ENCODE data around the gene LRRC32. TPM values are rescaled to one million over a fixed set of nuclear protein-coding genes. Genes with fewer than 3 reads are reported as not detected.

LRRC32 gene
- polyA plus RNA-seq, 1 donor (not counting 4 experiments of a cell fraction or from before 2014, with no cell fraction given): not detected

DNA sequence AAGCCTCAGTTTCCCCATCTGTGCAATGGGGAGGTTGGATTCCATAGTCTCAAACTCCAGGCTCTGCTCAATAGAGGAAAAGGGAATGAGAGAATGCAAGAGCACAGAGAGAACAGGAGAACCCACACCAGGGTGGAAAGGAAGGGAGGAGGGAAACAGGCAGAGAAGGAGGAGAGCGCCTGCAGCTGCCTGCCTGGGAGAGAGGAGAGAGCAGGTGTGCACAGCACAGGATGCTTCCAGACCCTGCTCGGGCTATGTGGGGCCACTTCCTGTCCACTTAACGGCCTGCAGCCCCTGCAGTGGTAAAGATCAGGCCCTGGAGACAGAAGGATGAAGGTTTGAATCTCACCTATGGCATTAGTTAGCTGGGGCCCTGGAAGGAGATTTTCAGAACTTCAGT lies 12.3 kb downstream of the LRRC32 start:
- H3K9me1 ChIP-seq (ENCODE audit: control insufficient read depth, extremely low read depth, insufficient read depth, low read length): no peaks in the 10 kb centered on the region
- H3K27ac ChIP-seq (ENCODE audit: control insufficient read depth, insufficient read depth, low read length): no peak overlapping the region
- H3K79me2 ChIP-seq (ENCODE audit: control insufficient read depth, insufficient read depth, low read length): no peaks in the 10 kb centered on the region
- TF ChIP-seq, protein P1, sequence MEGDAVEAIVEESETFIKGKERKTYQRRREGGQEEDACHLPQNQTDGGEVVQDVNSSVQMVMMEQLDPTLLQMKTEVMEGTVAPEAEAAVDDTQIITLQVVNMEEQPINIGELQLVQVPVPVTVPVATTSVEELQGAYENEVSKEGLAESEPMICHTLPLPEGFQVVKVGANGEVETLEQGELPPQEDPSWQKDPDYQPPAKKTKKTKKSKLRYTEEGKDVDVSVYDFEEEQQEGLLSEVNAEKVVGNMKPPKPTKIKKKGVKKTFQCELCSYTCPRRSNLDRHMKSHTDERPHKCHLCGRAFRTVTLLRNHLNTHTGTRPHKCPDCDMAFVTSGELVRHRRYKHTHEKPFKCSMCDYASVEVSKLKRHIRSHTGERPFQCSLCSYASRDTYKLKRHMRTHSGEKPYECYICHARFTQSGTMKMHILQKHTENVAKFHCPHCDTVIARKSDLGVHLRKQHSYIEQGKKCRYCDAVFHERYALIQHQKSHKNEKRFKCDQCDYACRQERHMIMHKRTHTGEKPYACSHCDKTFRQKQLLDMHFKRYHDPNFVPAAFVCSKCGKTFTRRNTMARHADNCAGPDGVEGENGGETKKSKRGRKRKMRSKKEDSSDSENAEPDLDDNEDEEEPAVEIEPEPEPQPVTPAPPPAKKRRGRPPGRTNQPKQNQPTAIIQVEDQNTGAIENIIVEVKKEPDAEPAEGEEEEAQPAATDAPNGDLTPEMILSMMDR (optimal IDR thresholded peaks at IDR 0.05 in 1 of 3, IDR thresholded peaks at IDR 0.05 in 1 of 3, conservative IDR thresholded peaks at IDR 0.05 in 1 of 3; ENCODE audit: extremely low read depth in 1 of 3, insufficient read depth in 2 of 3, low read length in 3 of 3): no peak
- no peak for TF ChIP-seq EZH2 (IDR thresholded peaks at IDR 0.05; ENCODE audit: low read length)
- H3K4me1 ChIP-seq (ENCODE audit: control insufficient read depth, extremely low read depth, insufficient read depth, low read length): no peaks in the 10 kb centered on the region
- H4K20me1 ChIP-seq (ENCODE audit: control insufficient read depth, extremely low read depth, insufficient read depth, low read length): no peaks in the 10 kb centered on the region
- peaks cover 17% of the 10 kb centered on the region for H3K27me3 ChIP-seq (ENCODE audit: control insufficient read depth, extremely low read depth, insufficient read depth, low read length)
- no peak overlapping the region for H3K9ac ChIP-seq (ENCODE audit: control insufficient read depth, extremely low read depth, insufficient read depth, low read length)
- no peak overlapping the region for H2AFZ ChIP-seq (ENCODE audit: control insufficient read depth, low read length)
- no peak for DNase-seq (ENCODE audit: low read depth, low spot score)
- FAIRE-seq: no peak
- dilution Hi-C loops (cut with MboI; ENCODE audit: extremely low pct_ligation_motif_present, low sequenced_read_pairs): no loop called here
- no peak overlapping the region for H3K4me3 ChIP-seq (ENCODE audit: control insufficient read depth in 2 of 3, extremely low read depth in 1 of 3, insufficient read depth in 2 of 3, low read depth in 1 of 3, low read length in 3 of 3)
- no peaks in the 10 kb centered on the region for H3K36me3 ChIP-seq (ENCODE audit: control insufficient read depth in 2 of 2, extremely low read depth in 1 of 2, insufficient read depth in 2 of 2, low read length in 2 of 2)
- H3K4me2 ChIP-seq (ENCODE audit: control insufficient read depth, extremely low read depth, insufficient read depth, low read depth, low read length): no peak overlapping the region
- H3K9me3 ChIP-seq (ENCODE audit: control insufficient read depth, low read depth, low read length): no peaks in the 10 kb centered on the region

DNA sequence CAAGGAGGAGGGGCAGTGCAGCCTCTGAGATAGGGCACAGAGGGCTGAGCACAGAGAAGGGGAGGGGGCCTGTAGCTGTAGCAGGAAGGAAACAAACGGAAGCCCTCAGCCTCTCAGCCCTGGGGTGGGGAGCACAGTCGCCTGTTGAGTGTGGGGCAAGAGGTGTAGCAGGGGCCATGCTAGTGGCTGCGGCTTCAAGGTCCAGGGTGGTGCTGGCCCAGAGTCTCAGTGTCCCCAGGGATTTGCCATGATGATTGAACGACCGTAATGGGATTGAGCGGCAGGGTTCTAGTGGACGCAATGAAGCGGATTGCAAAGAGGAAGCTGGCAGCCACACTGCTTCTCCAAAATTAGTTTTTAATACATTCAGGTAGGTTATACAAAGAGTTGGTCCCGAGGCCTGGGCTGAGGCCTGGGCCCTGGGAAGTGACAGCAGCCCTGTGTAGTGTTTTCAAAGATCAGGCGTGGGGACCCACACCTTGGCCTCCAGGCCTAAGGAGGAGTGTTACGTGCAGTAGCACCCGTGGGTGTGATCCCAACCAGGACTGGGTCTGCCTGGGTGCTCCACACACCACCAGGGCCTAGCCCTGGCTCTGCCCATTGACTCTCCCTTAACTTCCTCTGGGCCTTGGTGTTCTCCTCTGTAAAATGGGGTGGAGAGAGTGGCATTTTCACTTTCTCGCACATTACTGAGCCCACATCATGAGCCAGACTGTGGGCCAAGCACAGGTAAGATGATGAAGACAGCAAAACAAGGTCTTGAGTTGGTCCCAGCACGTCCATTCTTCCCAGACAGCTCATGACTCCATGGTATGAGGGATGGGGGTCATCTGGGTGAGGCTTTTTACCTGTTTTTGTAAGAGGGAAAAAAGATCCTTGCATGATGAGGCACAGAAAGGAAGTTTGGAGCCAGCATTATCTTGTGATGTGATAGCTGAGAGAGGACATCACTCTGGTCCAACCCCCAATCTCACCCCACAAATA lies 13.1 kb downstream of the LRRC32 start:
- Histone ChIP-seq H3K9ac (ENCODE audit: control insufficient read depth, extremely low read depth, insufficient read depth, low read length) (no peak overlapping the region), H4K20me1 (ENCODE audit: control insufficient read depth, extremely low read depth, insufficient read depth, low read length) (no peaks in the 10 kb centered on the region), H3K79me2 (ENCODE audit: control insufficient read depth, insufficient read depth, low read length) (no peaks in the 10 kb centered on the region), H3K27me3 (ENCODE audit: control insufficient read depth, extremely low read depth, insufficient read depth, low read length) (peaks cover 17% of the 10 kb centered on the region), H3K4me3 (ENCODE audit: control insufficient read depth in 2 of 3, extremely low read depth in 1 of 3, insufficient read depth in 2 of 3, low read depth in 1 of 3, low read length in 3 of 3) (no peak overlapping the region), H3K9me1 (ENCODE audit: control insufficient read depth, extremely low read depth, insufficient read depth, low read length) (no peaks in the 10 kb centered on the region), H2AFZ (ENCODE audit: control insufficient read depth, low read length) (no peak overlapping the region), H3K4me1 (ENCODE audit: control insufficient read depth, extremely low read depth, insufficient read depth, low read length) (no peaks in the 10 kb centered on the region), H3K9me3 (ENCODE audit: control insufficient read depth, low read depth, low read length) (no peaks in the 10 kb centered on the region), H3K4me2 (ENCODE audit: control insufficient read depth, extremely low read depth, insufficient read depth, low read depth, low read length) (no peak overlapping the region), H3K36me3 (ENCODE audit: control insufficient read depth in 2 of 2, extremely low read depth in 1 of 2, insufficient read depth in 2 of 2, low read length in 2 of 2) (no peaks in the 10 kb centered on the region), H3K27ac (ENCODE audit: control insufficient read depth, insufficient read depth, low read length) (no peak overlapping the region)
- no peak for FAIRE-seq
- dilution Hi-C loops (cut with MboI; ENCODE audit: extremely low pct_ligation_motif_present, low sequenced_read_pairs): no loop called here
- DNase-seq (ENCODE audit: low read depth, low spot score): no peak
- TF ChIP-seq EZH2 (IDR thresholded peaks at IDR 0.05; ENCODE audit: low read length): no peak
- TF ChIP-seq, protein P1 (optimal IDR thresholded peaks at IDR 0.05 in 1 of 3, IDR thresholded peaks at IDR 0.05 in 1 of 3, conservative IDR thresholded peaks at IDR 0.05 in 1 of 3; ENCODE audit: extremely low read depth in 1 of 3, insufficient read depth in 2 of 3, low read length in 3 of 3): no peak

Data from keratinocyte (primary cell).